HG03378 (cell line): ENCODE results near the gene TBC1D12.
"Not testable (repeated sequence)": the region's sequence is repeated elsewhere in the genome, so short reads cannot be mapped to it uniquely, and the experiment has no call there.

Source experiments
- ATAC-seq: cut with Tn5 transposase; IDR thresholded peaks from one replicate; pipeline ENCODE4 v1.9.1; 2021; ENCODE audit warnings: mild to moderate bottlenecking, moderate library complexity; ENCODE audit not compliant: unreplicated experiment

The TBC1D12 gene

GRCh38 chr10:94450782-94451181 is 48.4 kb downstream of the TBC1D12 start:
- no peak for ATAC-seq

GRCh38 chr10:94451883-94452519 is 49.7 kb downstream of the TBC1D12 start:
- no peak for ATAC-seq

GRCh38 chr10:94456942-94457341 is 54.6 kb downstream of the TBC1D12 start:
- no peak for ATAC-seq

GRCh38 chr10:94459385-94459784 is 57.0 kb downstream of the TBC1D12 start:
- ATAC-seq: no peak

GRCh38 chr10:94461503-94461902 is 59.2 kb downstream of the TBC1D12 start:
- no peak for ATAC-seq

GRCh38 chr10:94462130-94462529 is 59.8 kb downstream of the TBC1D12 start:
- ATAC-seq: no peak

GRCh38 chr10:94465684-94466083 is 63.3 kb downstream of the TBC1D12 start:
- ATAC-seq: no peak

GRCh38 chr10:94481410-94481809 is 79.1 kb downstream of the TBC1D12 start:
- ATAC-seq: no peak

GRCh38 chr10:94483970-94484369 is 81.6 kb downstream of the TBC1D12 start:
- no peak for ATAC-seq

- no peak for ATAC-seq
Measured at GRCh38 chr10:94485094-94485493, 82.8 kb downstream of the TBC1D12 start.

GRCh38 chr10:94487575-94487974 is 85.2 kb downstream of the TBC1D12 start:
- ATAC-seq: no peak

GRCh38 chr10:94489107-94489506 is 86.8 kb downstream of the TBC1D12 start:
- ATAC-seq: no peak

- no peak for ATAC-seq
Measured at GRCh38 chr10:94489976-94490788, 87.8 kb downstream of the TBC1D12 start.

GRCh38 chr10:94490789-94491039 is 88.4 kb downstream of the TBC1D12 start:
- ATAC-seq: no peak

- no peak for ATAC-seq
Measured at GRCh38 chr10:94493463-94493862, 91.1 kb downstream of the TBC1D12 start.

- ATAC-seq: no peak
Measured at GRCh38 chr10:94496010-94496409, 93.7 kb downstream of the TBC1D12 start.

- no peak for ATAC-seq
Measured at GRCh38 chr10:94496646-94497045, 94.3 kb downstream of the TBC1D12 start.

GRCh38 chr10:94500063-94500462 is 97.7 kb downstream of the TBC1D12 start:
- ATAC-seq: no peak

- ATAC-seq: no peak
Measured at GRCh38 chr10:94521276-94522250, 119.2 kb downstream of the TBC1D12 start.

GRCh38 chr10:94524146-94524545 is 121.8 kb downstream of the TBC1D12 start:
- ATAC-seq: no peak

- no peak for ATAC-seq
Measured at GRCh38 chr10:94524711-94525110, 122.4 kb downstream of the TBC1D12 start.

- ATAC-seq: not testable (repeated sequence)
Measured at GRCh38 chr10:94531550-94531949, 129.2 kb downstream of the TBC1D12 start.
